ENCODE measurements around the gene ZNF467.

DNA sequence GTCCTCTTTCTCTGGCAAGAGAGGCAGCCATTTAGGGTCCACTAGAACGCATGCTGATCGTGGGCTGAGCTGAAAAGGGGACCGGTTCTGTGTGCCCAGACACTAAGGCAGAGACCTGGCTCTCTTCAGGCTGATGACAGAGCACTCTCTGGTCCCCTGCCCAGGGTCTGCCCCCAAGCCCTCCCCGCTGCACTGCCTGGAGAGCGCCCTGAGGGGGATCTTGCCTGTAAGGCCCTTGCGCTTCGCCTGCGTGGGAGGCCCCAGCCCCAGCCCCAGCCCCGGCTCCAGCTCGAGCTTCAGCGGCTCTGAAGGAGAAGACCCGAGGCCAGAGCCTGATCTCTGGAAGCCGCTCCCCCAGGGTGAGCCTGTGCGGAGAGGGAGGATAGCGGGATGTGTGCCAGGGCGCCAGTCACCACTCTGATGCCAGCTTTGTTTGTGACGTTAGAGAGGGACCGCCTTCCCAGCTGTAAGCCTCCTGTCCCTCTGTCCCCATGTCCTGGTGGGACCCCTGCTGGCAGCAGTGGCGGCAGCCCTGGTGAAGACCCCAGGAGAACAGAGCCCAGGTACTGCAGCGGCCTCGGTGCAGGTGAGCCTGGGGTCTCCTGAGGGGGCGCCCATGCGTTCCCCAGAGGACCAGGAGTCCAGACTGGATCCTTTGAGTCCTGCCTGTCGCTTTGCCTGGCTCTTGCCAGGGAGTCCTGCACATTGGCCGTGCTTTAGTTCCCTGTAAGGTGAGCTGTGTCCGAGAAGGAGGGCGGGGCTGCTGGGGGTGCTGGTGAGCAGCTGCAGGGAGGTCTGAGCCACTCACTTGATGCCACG is 43.2 kb downstream of the ZNF467 start:
- TF ChIP-seq, protein P1, sequence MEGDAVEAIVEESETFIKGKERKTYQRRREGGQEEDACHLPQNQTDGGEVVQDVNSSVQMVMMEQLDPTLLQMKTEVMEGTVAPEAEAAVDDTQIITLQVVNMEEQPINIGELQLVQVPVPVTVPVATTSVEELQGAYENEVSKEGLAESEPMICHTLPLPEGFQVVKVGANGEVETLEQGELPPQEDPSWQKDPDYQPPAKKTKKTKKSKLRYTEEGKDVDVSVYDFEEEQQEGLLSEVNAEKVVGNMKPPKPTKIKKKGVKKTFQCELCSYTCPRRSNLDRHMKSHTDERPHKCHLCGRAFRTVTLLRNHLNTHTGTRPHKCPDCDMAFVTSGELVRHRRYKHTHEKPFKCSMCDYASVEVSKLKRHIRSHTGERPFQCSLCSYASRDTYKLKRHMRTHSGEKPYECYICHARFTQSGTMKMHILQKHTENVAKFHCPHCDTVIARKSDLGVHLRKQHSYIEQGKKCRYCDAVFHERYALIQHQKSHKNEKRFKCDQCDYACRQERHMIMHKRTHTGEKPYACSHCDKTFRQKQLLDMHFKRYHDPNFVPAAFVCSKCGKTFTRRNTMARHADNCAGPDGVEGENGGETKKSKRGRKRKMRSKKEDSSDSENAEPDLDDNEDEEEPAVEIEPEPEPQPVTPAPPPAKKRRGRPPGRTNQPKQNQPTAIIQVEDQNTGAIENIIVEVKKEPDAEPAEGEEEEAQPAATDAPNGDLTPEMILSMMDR (IDR thresholded peaks at IDR 0.05), result no peak
- TF ChIP-seq EP300 (IDR thresholded peaks at IDR 0.05) (no peak), POLR2A (IDR thresholded peaks at IDR 0.05) (no peak)
